CD8-positive, alpha-beta memory T cell (primary cell): Measurements from ENCODE around the gene SOWAHA. TPM values are rescaled to one million over a fixed set of nuclear protein-coding genes. Genes with fewer than 3 reads are reported as not detected.
A peak's percentile ranks its signal among the peaks of the same experiment; 100 is the strongest.
"Not testable (repeated sequence)": the region's sequence is repeated elsewhere in the genome, so short reads cannot be mapped to it uniquely, and the experiment has no call there.

ENCODE experiments used
- CTCF ChIA-PET: fragments of 350-600 bp; sonication (Branson Sonifier 250); formaldehyde crosslinking; loops from one replicate; lab custom pipeline; 2021; ENCODE audit warnings: antibody characterized with exemption; lab: Charles Lee
- POLR2A ChIA-PET: fragments of 350-600 bp; sonication (Branson Sonifier 250); formaldehyde crosslinking; loops from one replicate; lab custom pipeline; 2021; ENCODE audit warnings: antibody characterized with exemption; lab: Charles Lee
- DNase-seq, 5 donors: peaks; one replicate each; pipeline versions ENCODE4 v3.0.0 to v3.0.0-alpha.2; 2020 to 2022; ENCODE audit warnings: mixed read lengths in 1 of 5
- H3K27ac ChIP-seq: one replicate; pipeline ENCODE4 v1.7.0; 2013; ENCODE audit warnings: low read depth, mild to moderate bottlenecking, low read length, moderate library complexity
- H3K27me3 ChIP-seq: 2 replicates; pipeline ENCODE4 v1.7.0; 2013; ENCODE audit warnings: low read length, mild to moderate bottlenecking; ENCODE audit not compliant: insufficient read depth, poor library complexity, severe bottlenecking
- H3K36me3 ChIP-seq: 2 replicates; pipeline ENCODE4 v1.7.0; 2013; ENCODE audit warnings: mild to moderate bottlenecking, low read length, moderate library complexity; ENCODE audit not compliant: insufficient read depth
- H3K4me1 ChIP-seq: 2 replicates; pipeline ENCODE4 v1.7.0; 2013; ENCODE audit warnings: mild to moderate bottlenecking, low read length, moderate library complexity; ENCODE audit not compliant: insufficient read depth
- H3K4me3 ChIP-seq: 2 replicates; pipeline ENCODE4 v1.7.0; 2013; ENCODE audit warnings: mild to moderate bottlenecking, low read length
- H3K9me3 ChIP-seq: 2 replicates; pipeline ENCODE4 v1.7.0; 2013; ENCODE audit warnings: mild to moderate bottlenecking, low read length
- H3K27ac Mint-ChIP-seq, 8 donors: one replicate each; pipeline ENCODE4 v1.8.0; 2020 to 2021; ENCODE audit warnings: mixed read lengths in 8 of 8, mild to moderate bottlenecking in 6 of 8, inconsistent platforms in 3 of 8, moderate library complexity in 3 of 8
- H3K27me3 Mint-ChIP-seq, 2 donors: one replicate each; pipeline ENCODE4 v1.8.0; 2020 to 2021; ENCODE audit warnings: mixed read lengths in 2 of 2, mild to moderate bottlenecking in 1 of 2, moderate library complexity in 1 of 2
- H3K36me3 Mint-ChIP-seq, 3 donors: one replicate each; pipeline ENCODE4 v1.8.0; 2020 to 2021; ENCODE audit warnings: mixed read lengths in 3 of 3, inconsistent platforms in 1 of 3, mild to moderate bottlenecking in 1 of 3
- H3K4me1 Mint-ChIP-seq, 3 donors: one replicate each; pipeline ENCODE4 v1.8.0; 2020 to 2021; ENCODE audit warnings: mixed read lengths in 3 of 3, inconsistent platforms in 1 of 3, mild to moderate bottlenecking in 1 of 3
- H3K4me3 Mint-ChIP-seq, 7 donors: one replicate each; pipeline ENCODE4 v1.8.0; 2020 to 2021; ENCODE audit warnings: mixed read lengths in 7 of 7, mild to moderate bottlenecking in 6 of 7, moderate library complexity in 4 of 7, inconsistent platforms in 2 of 7
- H3K9me3 Mint-ChIP-seq, 5 donors: one replicate each; pipeline ENCODE4 v1.8.0; 2020 to 2022; ENCODE audit warnings: mixed read lengths in 5 of 5, mild to moderate bottlenecking in 3 of 5, moderate library complexity in 2 of 5, inconsistent platforms in 1 of 5
- polyA plus RNA-seq: library from polyadenylated mRNA; unstranded; fragments of 300-500 nt; fragmentation: Illumina TruSeq; gene quantifications from one replicate; pipeline ENCODE4 v1.2.3, GENCODE V29; 2021
- total RNA-seq, 2 experiments: library from RNA; stranded (reverse); gene quantifications; one replicate each; pipeline ENCODE4 v1.2.3, GENCODE V29; 2021

The SOWAHA gene
- total and polyA plus RNA-seq, 3 experiments from 2014 or later, result 0.07 TPM; not detected in 2

GRCh38 chr5:132802685-132803066, 10.4 kb upstream of the SOWAHA start:
- POLR2A ChIA-PET, H3K9me3 Mint-ChIP-seq, H3K27me3 ChIP-seq, H3K4me3 Mint-ChIP-seq, H3K36me3 Mint-ChIP-seq, DNase-seq, H3K4me3 ChIP-seq, H3K4me1 Mint-ChIP-seq, H3K4me1 ChIP-seq, H3K36me3 ChIP-seq, H3K27ac Mint-ChIP-seq, H3K27ac ChIP-seq, H3K9me3 ChIP-seq: not testable (repeated sequence)
- H3K27me3 Mint-ChIP-seq, result peaks cover 25 to 61% of the 10 kb centered on the region in 2 donors
- CTCF ChIA-PET, result interaction anchor here (1.4 to 3.0 kb wide), 3 partner anchors 9 to 26 kb away, joined by 4 to 12 read pairs (median 9); partner anchors contain the start of gene SHROOM1

GRCh38 chr5:132804219-132804618, 8.9 kb upstream of the SOWAHA start:
- H3K4me3 Mint-ChIP-seq, H3K9me3 ChIP-seq, CTCF ChIA-PET, H3K36me3 ChIP-seq, POLR2A ChIA-PET, H3K36me3 Mint-ChIP-seq, H3K4me1 Mint-ChIP-seq, H3K4me1 ChIP-seq, H3K27me3 ChIP-seq, H3K4me3 ChIP-seq, H3K9me3 Mint-ChIP-seq, DNase-seq, H3K27ac ChIP-seq: not testable (repeated sequence)
- Mint-ChIP-seq H3K27me3 (peaks cover 28 to 65% of the 10 kb centered on the region in 2 donors), H3K27ac (peak overlapping the region in 1 of 8 donors; percentile 8)

- H3K4me3 Mint-ChIP-seq, DNase-seq, H3K27me3 ChIP-seq, H3K27ac ChIP-seq, H3K4me3 ChIP-seq, CTCF ChIA-PET, H3K4me1 ChIP-seq, H3K36me3 ChIP-seq, H3K36me3 Mint-ChIP-seq, H3K4me1 Mint-ChIP-seq, H3K9me3 ChIP-seq, H3K9me3 Mint-ChIP-seq, POLR2A ChIA-PET, H3K27ac Mint-ChIP-seq: not testable (repeated sequence)
- H3K27me3 Mint-ChIP-seq, result peaks cover 38 to 68% of the 10 kb centered on the region in 2 donors
Observed at GRCh38 chr5:132805872-132806271, 7.2 kb upstream of the SOWAHA start.

- CTCF ChIA-PET, result interaction anchor here (0.9 to 1.7 kb wide), 4 partner anchors 9 to 59 kb away, joined by 3 to 7 read pairs (median 5); partner anchors contain the start of gene CCNI2
- H3K4me3 Mint-ChIP-seq, POLR2A ChIA-PET: not testable (repeated sequence)
Observed at GRCh38 chr5:132806804-132807162, 6.3 kb upstream of the SOWAHA start.

GRCh38 chr5:132807163-132807838, 5.8 kb upstream of the SOWAHA start:
- Mint-ChIP-seq H3K9me3 (no peaks in the 10 kb centered on the region), H3K4me3 (no peak overlapping the region), H3K27me3 (peaks cover 45 to 70% of the 10 kb centered on the region in 2 donors), H3K27ac (no peak overlapping the region), H3K4me1 (peaks cover 0 to 3% (median 3%) of the 10 kb centered on the region in 3 donors), H3K36me3 (peaks cover 0 to 1% (median 0%) of the 10 kb centered on the region in 3 donors)
- Histone ChIP-seq H3K4me1 (peaks cover under 1% of the 10 kb centered on the region), H3K36me3 (no peaks in the 10 kb centered on the region), H3K27me3 (peaks cover 14% of the 10 kb centered on the region), H3K27ac (no peak overlapping the region), H3K4me3 (no peak overlapping the region), H3K9me3 (no peaks in the 10 kb centered on the region)
- no peak for DNase-seq
- ChIA-PET POLR2A (no interaction called here), CTCF (interaction anchor here (0.9 to 1.7 kb wide), 4 partner anchors 9 to 60 kb away, joined by 3 to 7 read pairs (median 5); partner anchors contain the start of gene CCNI2)

More at GRCh38 chr5:132806804-132807162, 6.3 kb upstream of the SOWAHA start:
- not testable (repeated sequence) for H3K27me3 ChIP-seq, H3K27ac Mint-ChIP-seq, H3K27ac ChIP-seq, H3K9me3 Mint-ChIP-seq, H3K4me1 Mint-ChIP-seq, DNase-seq, H3K4me3 ChIP-seq, H3K4me1 ChIP-seq, H3K36me3 Mint-ChIP-seq, H3K36me3 ChIP-seq, H3K9me3 ChIP-seq
- peaks cover 45 to 70% of the 10 kb centered on the region in 2 donors for H3K27me3 Mint-ChIP-seq

GRCh38 chr5:132808448-132808847, 4.7 kb upstream of the SOWAHA start:
- H3K27me3 Mint-ChIP-seq, result peaks cover 50 to 67% of the 10 kb centered on the region in 2 donors
- Histone ChIP-seq H3K27me3 (peaks cover 22% of the 10 kb centered on the region), H3K27ac (no peak overlapping the region), H3K4me3 (no peak overlapping the region), H3K4me1 (peaks cover 7% of the 10 kb centered on the region), H3K9me3 (no peaks in the 10 kb centered on the region), H3K36me3 (no peaks in the 10 kb centered on the region)
- no peaks in the 10 kb centered on the region for H3K9me3 Mint-ChIP-seq
- no peak for DNase-seq
- peaks cover 7 to 11% (median 11%) of the 10 kb centered on the region in 3 donors for H3K4me1 Mint-ChIP-seq
- no peak overlapping the region for H3K27ac Mint-ChIP-seq
- ChIA-PET POLR2A (no interaction called here), CTCF (interaction anchor here (1.1 to 3.0 kb wide), 5 partner anchors 11 to 281 kb away, joined by 3 to 12 read pairs (median 7); partner anchors contain the start of gene CCNI2)
- no peak overlapping the region for H3K4me3 Mint-ChIP-seq
- peaks cover 0 to 1% (median 0%) of the 10 kb centered on the region in 3 donors for H3K36me3 Mint-ChIP-seq

GRCh38 chr5:132808866-132809265, 4.2 kb upstream of the SOWAHA start:
- H3K9me3 ChIP-seq, result no peaks in the 10 kb centered on the region
- no peaks in the 10 kb centered on the region for H3K36me3 ChIP-seq
- peaks cover 7% of the 10 kb centered on the region for H3K4me1 ChIP-seq
- no peak for DNase-seq
- Mint-ChIP-seq H3K27me3 (peaks cover 50 to 63% of the 10 kb centered on the region in 2 donors), H3K36me3 (peaks cover 0 to 1% (median 0%) of the 10 kb centered on the region in 3 donors), H3K4me3 (no peak overlapping the region), H3K27ac (no peak overlapping the region), H3K4me1 (peaks cover 7 to 11% (median 11%) of the 10 kb centered on the region in 3 donors), H3K9me3 (no peaks in the 10 kb centered on the region)
- no peak overlapping the region for H3K27ac ChIP-seq
- peaks cover 22% of the 10 kb centered on the region for H3K27me3 ChIP-seq
- POLR2A ChIA-PET, result no interaction called here
- CTCF ChIA-PET, result interaction anchor here (1.1 to 3.0 kb wide), 3 partner anchors 11 to 282 kb away, joined by 3 to 12 read pairs (median 6); partner anchors contain the start of gene SHROOM1
- H3K4me3 ChIP-seq, result no peak overlapping the region

- peaks cover 7 to 14% (median 11%) of the 10 kb centered on the region in 3 donors for H3K4me1 Mint-ChIP-seq
Observed at GRCh38 chr5:132810605-132811004, 2.5 kb upstream of the SOWAHA start.

More at GRCh38 chr5:132810605-132811004, 2.5 kb upstream of the SOWAHA start:
- DNase-seq, result no peak
- Mint-ChIP-seq H3K36me3 (peaks cover 0 to 1% (median 0%) of the 10 kb centered on the region in 3 donors), H3K9me3 (no peaks in the 10 kb centered on the region), H3K27me3 (peaks cover 49 to 53% of the 10 kb centered on the region in 2 donors), H3K27ac (no peak overlapping the region), H3K4me3 (no peak overlapping the region)
- Histone ChIP-seq H3K27me3 (peaks cover 22% of the 10 kb centered on the region), H3K4me1 (peaks cover 7% of the 10 kb centered on the region), H3K9me3 (no peaks in the 10 kb centered on the region), H3K4me3 (no peak overlapping the region), H3K27ac (no peak overlapping the region), H3K36me3 (no peaks in the 10 kb centered on the region)
- ChIA-PET POLR2A (no interaction called here), CTCF (interaction anchor here (2.8 to 3.0 kb wide), 2 partner anchors 9 to 19 kb away, joined by 6 to 12 read pairs; partner anchors contain the start of gene SHROOM1)
